HG02938 (cell line): ENCODE measurements around the gene ABHD10.
A peak's percentile ranks its signal among the peaks of the same experiment; 100 is the strongest.

Experiments used
- ATAC-seq: cut with Tn5 transposase; IDR thresholded peaks from one replicate; pipeline ENCODE4 v1.9.1; 2021; ENCODE audit warnings: mild to moderate bottlenecking, moderate library complexity; ENCODE audit not compliant: unreplicated experiment

The ABHD10 gene

DNA sequence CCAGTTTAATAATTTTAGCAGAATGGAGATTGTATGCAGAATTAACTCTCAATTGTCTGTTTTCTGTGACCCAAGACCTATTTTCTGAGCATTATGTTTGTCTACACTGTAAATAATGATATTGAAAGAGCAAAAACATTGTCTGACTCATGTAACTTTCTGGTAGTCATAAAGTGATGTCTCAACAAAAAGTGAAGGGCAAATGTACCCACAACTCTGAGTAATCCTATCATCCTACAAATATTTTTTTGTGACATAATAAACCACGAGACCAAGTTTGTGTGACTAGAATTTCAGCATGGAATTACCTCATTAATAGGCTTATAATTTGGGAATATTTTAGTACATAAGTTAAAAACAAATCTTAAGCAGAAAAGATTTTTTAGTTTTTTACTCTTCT lies 15.4 kb upstream of the ABHD10 start:
- no peak for ATAC-seq

DNA sequence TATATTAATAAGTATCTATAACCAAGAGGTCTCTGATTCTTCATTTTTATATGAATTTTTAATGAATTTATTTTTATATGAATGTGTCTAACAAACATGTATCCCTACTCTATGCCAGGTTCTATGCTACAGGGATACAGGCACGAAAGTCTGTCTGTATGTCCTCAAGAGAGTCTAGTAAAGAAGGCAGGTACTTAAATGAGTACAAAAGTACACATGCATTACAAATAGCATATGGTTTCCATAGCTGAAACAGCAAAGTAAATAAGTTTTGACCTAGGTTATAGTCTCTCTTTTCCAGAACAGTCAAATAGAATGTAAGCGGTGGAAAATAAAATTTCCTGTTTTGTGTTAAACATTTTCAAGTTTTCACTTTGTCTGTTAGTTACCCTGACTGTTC lies 13.3 kb upstream of the ABHD10 start:
- ATAC-seq, result no peak

DNA sequence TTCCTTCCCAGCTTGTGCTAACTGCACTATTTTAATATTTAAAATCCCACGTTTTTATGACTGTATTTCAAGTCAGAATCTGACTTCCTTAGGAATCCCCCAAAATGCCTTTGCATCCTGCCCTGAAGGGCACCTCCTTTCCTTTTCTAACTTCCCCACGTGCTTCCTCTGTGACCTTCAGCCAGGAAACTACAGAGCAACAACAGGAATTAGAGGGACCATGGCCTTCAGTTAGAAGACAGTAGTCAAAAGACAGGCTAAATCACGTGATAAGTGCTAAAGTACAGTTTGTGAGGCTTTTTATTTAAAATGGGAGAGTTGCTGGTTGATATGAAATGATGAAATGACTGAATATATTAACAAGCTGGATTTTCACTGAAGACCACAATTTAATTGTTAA lies 11.8 kb upstream of the ABHD10 start:
- ATAC-seq, result no peak

DNA sequence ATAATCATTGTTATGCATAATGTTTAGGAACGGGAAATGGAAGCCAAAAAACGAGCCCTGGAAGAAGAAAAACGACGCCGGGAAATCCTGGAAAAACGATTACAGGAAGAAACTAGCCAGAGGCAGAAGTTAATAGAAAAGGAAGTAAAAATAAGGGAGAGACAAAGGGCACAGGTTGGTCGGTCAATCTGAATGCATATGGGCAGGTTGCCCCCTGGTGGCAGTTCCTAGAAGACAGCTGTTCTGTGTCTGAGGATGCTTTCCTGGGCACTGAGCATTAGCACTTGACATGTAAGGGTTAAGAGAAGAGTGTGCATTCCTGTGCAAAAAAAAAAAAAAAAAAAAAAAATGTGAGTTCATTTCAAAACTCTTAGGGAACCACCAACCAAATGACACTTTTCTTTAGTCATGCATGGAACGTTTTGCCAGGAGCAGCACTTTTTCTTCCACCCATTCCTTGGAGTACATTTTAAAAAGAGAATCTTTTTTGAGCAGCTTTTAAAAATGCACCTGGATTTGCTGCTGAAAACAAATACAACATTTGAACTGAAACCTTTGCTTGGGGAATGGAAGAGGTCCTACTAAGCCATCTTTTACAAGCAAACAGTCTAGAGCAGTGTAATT lies 11.1 kb upstream of the ABHD10 start:
- peak; percentile 96 for ATAC-seq

DNA sequence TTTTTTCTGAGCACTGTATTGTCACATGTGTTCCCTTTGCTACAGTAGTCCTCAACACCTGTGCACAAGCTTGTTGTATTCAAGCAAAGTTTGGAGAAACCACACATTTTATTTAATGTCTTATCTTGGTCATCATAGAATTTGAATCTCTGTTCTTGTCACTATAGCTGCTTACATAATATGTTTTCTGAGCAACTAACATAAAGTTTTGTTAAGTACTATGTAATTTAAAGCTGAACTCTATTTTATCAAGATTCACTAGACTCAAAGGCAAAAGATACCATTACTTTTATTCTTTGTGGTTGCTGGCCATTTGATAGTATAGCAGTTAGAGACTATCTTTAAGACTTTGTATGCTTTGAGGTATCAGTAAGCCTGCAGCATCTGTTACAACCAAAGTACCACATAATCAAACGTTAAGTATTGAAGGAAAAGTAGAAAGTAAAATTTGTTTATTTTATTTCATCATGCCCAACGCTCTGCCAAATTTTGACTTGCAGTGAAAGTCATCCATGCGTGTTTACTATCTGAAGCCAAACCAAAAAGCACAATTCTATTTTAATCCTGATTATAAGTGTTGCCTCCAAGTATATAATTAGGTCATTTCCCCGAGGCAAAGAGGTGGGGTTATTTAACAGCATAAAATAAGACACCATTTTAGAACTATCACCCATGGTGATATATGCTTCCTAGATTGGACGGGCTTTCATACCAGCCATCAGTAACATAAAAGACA lies 10.3 kb upstream of the ABHD10 start:
- no peak for ATAC-seq

DNA sequence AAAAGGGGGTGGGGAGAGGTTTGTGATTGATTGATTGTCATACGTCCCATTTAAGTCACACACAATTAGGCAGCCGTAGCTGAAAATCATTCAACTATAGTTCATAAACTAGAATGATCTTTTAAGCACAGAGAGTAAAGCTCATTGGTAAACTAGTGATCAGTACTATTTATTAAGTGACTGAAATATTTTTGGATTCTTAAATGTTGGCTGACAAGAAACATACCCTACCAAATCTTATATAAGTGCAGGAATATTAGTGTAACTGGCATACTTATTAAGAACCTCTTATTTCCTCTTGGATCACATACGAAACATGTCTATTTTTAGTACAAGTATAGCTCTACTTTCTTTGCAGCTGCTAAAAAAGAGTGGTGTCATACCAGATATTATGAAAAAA lies 8.4 kb upstream of the ABHD10 start:
- no peak for ATAC-seq

DNA sequence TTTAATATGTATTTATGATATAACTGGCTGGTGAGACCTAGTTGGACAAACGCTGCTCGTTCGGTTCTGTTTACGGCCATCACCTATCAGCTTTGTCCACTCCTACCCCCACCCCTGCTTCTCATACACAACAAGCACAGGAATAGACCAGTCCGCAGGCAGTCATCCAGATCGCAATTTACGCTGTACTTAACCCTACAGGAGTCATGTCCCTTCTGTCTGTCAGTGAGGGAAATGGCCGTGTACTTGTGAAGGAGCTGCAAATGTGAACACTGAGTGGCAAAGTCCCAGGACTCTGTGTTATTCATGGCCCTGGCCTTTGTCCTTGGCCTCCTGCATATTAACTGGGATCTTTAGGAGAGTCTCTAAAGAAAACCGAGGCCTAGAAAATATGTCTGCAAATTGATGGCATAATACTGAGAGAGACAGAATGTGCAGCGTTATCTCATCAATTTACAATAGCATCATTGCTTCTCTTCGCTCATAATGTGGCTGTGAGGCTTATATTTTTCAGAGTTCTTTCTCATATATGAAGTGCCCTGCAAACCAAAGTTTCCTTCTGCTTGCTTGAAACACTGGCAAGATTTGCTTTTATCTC lies 7.2 kb upstream of the ABHD10 start:
- no peak for ATAC-seq

DNA sequence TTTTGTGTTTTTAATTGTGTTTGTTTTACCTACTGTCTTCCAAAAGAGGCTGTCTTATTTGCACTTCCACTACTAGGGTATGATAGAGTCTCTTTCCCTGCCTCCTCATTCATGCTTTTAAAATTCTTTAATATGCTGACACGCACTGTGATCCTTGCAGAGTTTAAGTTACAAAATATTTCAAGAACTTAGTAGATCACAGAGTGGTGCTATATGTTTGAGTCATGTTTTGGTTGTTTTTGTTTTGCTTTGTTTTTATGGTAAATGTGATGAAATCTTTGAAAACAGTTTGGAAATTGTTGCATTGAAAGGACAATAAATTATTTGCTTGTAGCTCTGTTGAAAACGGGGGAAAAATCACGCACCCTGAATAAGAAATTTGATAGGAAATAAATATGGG lies 5.9 kb upstream of the ABHD10 start:
- no peak for ATAC-seq

DNA sequence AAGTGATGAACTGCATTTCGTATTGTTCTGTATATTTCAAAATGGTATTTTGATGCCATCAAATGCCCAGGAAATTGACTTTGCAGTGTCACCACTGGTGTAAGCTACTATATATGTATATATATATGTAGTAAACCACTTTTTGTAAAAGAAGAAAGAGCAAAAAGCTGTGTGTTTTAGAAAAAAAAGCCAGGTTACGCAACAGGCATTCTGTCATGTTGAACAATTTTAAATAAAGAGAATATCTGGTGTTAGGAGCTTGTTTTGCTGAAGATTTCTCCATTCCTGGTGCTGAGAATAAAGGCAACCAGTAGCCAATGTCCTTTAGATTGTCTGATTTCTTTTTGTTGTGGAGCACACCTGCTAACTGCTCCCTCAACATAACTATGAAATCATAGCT lies 3.7 kb upstream of the ABHD10 start:
- ATAC-seq, result no peak

DNA sequence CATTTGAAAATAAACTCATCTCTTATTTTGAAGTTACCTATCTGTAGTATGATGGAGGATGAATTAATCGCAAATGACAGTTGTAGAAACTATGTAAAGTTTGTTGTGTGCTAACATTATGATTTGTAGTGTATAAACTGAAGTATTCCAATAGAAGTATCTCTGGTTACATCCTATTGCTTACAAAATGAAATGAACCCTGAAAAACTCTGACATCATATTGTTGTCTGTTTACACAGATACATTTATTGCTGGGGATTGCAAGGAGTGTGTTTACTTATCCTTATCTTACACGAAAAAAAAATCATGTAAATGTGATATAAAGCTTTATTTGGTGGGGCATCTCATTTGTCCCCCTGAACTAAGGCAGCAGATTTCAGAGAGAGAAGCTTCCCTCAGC lies 2.6 kb upstream of the ABHD10 start:
- ATAC-seq, result no peak

DNA sequence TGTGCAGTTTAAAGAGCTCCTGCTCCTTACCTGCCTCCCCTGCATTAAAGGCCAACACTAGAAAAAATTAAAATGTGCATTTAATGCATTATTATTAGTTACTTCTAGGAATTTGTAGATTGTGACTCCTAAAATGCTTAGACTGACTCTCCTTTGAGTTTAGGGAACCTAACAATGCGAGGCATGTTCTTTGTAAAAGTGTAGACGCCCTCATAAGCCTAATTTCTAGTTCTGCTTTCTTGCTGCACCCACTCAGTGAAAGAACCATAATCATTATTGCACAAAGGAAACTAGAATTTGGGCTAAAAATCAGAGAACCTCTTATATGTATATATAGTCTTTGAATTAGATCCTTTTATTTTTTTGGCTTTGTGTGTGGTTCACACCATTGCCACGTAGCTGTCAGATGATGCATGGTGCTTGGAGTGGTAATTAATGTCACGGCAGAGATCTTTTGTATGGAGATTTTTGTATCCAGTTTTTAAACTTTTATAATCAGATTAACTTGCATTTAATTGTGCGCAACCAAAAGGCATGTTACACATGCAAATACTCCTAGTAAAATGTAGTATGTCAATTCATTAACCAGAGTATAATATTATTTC lies 710 bp downstream of the ABHD10 start:
- peak; percentile 46 for ATAC-seq

DNA sequence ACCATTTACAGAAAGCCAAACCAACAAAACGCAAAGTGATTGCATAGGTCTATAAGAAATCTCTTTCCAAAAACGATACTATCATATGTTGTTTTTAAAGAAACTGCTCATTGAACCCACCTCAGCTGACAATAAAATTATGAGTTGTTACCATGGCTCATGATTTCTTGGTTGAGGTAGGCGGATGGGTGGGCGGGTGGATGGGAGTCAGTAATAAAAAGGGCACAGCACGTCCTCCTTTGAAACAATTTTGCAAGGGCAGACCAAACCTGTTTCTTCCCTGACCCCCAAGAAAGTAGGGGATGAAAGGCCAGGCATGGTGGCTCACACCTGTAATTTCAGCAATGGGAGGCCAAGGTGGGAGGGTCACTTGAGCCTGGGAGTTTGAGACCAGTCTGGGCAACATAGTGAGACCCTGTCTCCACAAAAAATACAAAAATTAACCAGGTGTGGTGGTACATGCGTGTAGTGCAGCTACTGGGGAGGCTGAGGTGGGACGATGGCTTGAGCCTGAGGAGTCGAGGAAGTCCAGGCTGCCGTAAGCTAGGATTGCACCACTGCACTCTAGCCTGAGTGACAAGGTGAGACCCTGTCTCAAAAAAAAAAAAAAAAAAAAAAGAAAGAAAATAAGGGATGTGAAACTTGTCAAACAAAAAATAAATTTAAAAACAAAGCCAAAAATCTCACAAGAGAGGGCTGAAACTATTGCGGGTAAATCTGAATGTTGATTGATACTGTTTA lies 2.1 kb downstream of the ABHD10 start:
- no peak for ATAC-seq

DNA sequence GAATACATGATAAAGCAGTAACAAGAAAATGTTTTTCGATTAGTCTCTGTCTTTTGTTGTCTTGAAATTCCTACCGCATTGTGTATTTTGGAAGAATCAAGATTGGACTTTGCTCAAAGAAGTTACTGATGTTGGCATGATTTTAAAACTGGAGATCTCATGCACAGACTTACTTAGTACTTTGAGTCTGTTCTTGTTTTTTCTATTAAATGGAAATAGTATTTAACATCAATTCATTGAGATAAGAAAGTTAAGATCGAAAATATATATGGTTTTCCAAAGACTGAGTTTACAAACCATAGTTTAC lies 2.6 kb downstream of the ABHD10 start:
- ATAC-seq, result no peak

DNA sequence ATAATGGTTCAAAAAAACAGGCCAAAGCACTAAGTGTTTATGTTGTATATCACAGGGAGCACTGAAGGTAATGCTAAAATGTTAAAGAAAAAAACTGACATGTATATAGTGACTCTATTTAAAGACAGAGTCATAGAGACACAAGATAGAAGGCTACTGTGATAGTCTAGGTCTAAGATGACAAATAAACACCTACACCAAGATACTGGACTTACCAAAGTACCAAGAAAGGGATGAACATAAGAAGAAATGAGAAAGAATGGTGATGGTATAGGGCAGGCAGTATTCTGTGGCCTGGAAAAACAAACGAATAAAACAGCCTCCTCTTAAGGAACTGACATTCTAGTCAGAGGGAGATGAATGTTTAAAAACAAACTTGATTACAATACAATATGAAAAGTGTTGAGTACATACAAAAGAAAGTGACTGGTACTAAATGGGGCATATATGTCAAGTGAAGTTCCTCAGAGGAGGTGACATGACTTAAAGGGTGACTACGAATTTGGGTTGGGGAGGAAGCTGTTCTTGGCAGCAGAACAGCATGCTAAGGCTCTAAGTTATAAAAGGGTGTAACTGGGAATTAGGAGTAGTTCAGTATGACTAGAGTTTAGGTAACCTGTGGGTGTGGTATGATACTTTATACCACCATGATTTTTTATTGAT lies 5.9 kb downstream of the ABHD10 start:
- ATAC-seq, result no peak

DNA sequence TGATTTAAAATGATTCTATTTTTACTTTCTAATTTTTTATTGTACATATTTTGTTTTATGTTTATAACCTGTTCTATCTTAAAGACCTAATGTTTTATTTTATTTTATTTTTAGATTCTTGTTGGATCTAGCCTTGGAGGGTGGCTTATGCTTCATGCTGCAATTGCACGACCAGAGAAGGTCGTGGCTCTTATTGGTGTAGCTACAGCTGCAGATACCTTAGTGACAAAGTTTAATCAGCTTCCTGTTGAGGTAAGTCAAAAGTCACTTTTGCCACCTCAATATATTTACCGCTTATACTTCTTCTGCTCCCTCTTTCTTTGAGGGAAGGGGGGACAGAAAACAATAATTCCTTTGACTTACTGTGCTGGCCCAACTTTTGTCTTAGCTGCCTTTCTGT lies 8.0 kb downstream of the ABHD10 start:
- no peak for ATAC-seq

DNA sequence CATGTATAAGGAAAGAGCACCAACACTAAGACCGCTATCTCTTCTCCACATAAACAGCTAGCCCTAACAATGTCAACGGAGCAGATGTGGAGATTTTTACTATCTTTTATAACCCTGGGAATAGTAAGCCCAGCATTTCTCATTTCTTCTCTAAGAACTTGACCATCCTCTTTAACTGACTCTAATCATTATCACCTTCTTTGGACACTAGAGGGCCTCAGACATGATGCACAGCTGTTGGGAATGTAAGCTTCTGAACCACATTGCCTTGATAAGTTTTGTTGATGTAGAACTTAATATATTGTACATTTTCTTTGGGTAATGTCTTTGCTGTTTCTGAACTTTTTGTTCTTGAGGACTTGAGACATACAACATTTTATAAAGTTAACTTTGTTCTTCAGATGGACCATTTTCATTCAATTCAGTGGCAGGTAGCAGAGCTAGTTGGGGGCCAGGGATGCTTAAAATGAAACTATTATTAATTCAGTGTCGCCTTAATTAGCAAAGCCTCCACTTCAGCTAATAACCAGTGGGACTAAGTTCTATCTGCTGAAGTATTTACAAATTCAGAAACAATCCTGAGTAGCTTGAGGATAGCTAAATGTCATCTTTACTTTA lies 10.3 kb downstream of the ABHD10 start:
- ATAC-seq, result peak; percentile 94

DNA sequence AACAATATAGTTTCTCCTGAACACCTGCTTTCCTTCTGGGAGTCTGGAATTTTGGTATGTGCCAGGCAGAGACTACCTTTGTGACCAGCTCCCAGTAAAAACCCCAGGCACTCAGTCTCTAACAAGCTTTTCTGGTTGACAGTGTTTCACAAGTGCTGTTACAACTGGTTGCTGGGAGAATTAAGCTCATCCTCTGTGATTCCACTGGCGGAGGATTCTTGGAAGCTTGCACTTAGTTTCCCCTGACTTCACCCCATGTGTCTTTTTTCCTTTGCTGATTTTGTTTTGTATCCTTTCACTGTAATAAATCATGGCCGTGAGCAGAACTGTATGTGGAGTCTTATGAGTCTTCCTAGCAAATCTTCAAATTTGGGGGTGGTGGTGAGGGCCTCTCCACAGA lies 14.2 kb downstream of the ABHD10 start:
- ATAC-seq, result no peak

DNA sequence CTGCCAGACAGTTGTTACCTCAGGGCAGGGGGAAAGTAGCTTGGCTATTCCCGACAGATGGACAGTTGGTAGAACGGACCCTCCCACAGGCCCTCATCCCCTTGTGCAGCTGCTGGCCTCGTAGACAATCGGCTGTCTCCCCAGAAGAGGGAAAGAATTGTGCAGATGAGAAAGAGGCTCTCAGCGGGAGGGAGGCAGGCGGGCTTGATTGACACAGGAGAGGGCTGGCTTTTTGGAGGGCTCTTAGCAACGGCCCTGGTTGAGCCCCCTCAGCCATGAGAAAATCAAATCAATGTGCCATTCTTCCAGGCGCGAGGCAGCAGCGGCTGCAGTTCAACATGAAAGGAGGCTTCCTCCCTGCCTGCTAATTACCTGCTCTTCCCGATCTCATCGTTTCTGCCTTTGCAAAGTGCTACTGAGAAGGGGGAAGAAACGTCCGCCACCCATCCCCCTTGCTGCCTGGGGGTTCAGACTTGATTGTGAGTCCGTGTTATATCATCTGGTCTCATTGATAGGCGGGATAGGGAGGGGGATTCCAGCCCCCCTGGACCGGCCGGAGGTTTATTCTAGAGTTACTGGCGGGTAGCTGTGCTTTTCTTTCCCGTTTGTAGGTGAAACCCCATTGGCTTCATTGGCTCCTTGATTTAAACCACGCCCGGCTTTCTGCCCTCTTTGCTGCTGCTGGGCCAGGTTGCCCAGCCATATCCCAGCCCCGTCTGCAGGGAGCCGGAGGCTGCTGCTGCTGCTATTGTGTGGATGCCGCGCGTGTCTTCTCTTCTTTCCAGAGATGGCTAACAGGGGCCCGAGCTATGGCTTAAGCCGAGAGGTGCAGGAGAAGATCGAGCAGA lies 20.0 kb downstream of the ABHD10 start, which contains the start of gene TAGLN3:
TSS of gene TAGLN3 (plus strand) at position 287 of the 848 bp plus-strand sequence. CDS start at position 788, 501 bp downstream.
- ATAC-seq, result no peak

DNA sequence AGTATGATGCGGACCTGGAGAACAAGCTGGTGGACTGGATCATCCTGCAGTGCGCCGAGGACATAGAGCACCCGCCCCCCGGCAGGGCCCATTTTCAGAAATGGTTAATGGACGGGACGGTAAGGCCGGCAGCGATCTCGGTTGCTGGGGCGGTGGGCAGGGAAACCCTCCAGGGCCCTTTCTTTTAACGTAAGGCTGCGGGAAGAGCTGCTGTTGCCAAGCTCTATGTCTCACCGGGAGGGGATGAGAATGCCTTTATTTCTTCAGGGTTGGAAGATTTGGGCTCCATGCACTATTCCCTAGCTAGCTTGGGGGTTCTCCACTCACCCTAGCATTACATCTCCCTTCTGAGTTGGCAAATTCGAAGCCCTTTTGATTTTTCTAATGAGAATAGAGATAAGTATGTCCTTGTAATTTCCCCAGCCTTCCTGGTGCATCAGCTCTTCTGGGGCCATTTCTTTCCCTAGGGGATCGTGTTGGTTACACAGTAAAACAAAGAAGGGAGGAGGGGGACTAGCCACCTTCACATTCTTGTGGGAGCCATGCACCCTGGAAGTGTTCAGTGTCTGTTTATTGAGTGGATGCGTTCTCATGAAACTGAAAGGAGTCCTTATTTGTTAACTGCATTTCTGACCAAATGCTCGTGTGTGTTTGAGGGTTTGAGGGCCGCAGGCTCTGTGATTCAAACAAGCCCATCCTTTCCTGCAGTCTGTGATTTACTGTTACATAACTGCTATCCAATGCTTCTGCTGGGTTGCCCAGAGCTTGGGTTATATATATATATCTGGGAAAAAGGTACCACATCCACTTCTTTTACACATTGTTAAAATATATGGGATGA lies 20.9 kb downstream of the ABHD10 start:
- no peak for ATAC-seq
